Neural cell (in vitro differentiated cells): Measurements from ENCODE around the gene ACIN1. TPM values are rescaled to one million over a fixed set of nuclear protein-coding genes. Genes with fewer than 3 reads are reported as not detected.

ENCODE experiments used
- H2AFZ ChIP-seq: fragments of 200-600, 300-800 bp; sonication (generic), shearing (Covaris generic); 2 replicates; pipeline ENCODE4 v1.6.0; 2014; ENCODE audit warnings: low read depth, mild to moderate bottlenecking, antibody characterized with exemption, low read length, moderate library complexity
- H3F3A ChIP-seq: fragments of 200-600 bp; shearing (Covaris generic); 2 replicates; pipeline ENCODE4 v1.6.1; 2016; ENCODE audit warnings: mild to moderate bottlenecking, moderate library complexity, mixed read lengths, antibody characterized with exemption, low read length; ENCODE audit not compliant: insufficient read depth, poor library complexity, severe bottlenecking
- H3K27ac ChIP-seq: fragments of 200-600, 300-800 bp; sonication (generic), shearing (Covaris generic); 2 replicates; pipeline ENCODE4 v1.5.1; 2014; ENCODE audit warnings: mild to moderate bottlenecking, low read length, moderate library complexity
- H3K27me3 ChIP-seq: fragments of 300-800, 200-600 bp; sonication (generic), shearing (Covaris generic); 2 replicates; pipeline ENCODE4 v1.6.0; 2014; ENCODE audit warnings: mild to moderate bottlenecking, low read depth, low read length, moderate library complexity; ENCODE audit not compliant: insufficient read depth
- H3K36me3 ChIP-seq: fragments of 300-800, 200-600 bp; sonication (generic), shearing (Covaris generic); 2 replicates; pipeline ENCODE4 v1.5.1; 2014; ENCODE audit warnings: mild to moderate bottlenecking, antibody characterized with exemption, low read length, moderate library complexity; ENCODE audit not compliant: insufficient read depth
- H3K4me2 ChIP-seq: fragments of 300-800, 200-600 bp; sonication (generic), shearing (Covaris generic); 2 replicates; pipeline ENCODE4 v1.6.0; 2014; ENCODE audit warnings: mild to moderate bottlenecking, low read length
- H3K4me3 ChIP-seq: fragments of 300-800, 200-600 bp; sonication (generic), shearing (Covaris generic); 2 replicates; pipeline ENCODE4 v1.5.1; 2014; ENCODE audit warnings: mild to moderate bottlenecking, low read length, moderate library complexity
- H3K79me2 ChIP-seq: fragments of 200-600 bp; shearing (Covaris generic); replicated peaks from 2 replicates; pipeline ENCODE4 v1.6.0; 2014; ENCODE audit warnings: mild to moderate bottlenecking, low read length, moderate library complexity; ENCODE audit not compliant: insufficient read depth
- H3K9ac ChIP-seq: fragments of 300-800, 200-600 bp; sonication (generic), shearing (Covaris generic); 2 replicates; pipeline ENCODE4 v1.6.1; 2016; ENCODE audit warnings: mild to moderate bottlenecking, low read length, mixed read lengths
- H3K9me2 ChIP-seq: fragments of 200-600 bp; shearing (Covaris generic); 2 replicates; pipeline ENCODE4 v1.6.1; 2016; ENCODE audit warnings: mild to moderate bottlenecking, low read length, mixed read lengths; ENCODE audit not compliant: insufficient read depth
- H3K9me3 ChIP-seq: fragments of 200-600, 300-800 bp; sonication (generic), shearing (Covaris generic); 2 replicates; pipeline ENCODE4 v1.6.1; 2016; ENCODE audit warnings: mild to moderate bottlenecking, mixed run types, low read length, moderate library complexity, mixed read lengths
- H4K20me1 ChIP-seq: fragments of 200-600 bp; shearing (Covaris generic); 2 replicates; pipeline ENCODE4 v1.6.1; 2016; ENCODE audit warnings: mild to moderate bottlenecking, mixed run types; ENCODE audit not compliant: insufficient read depth
- EP300 ChIP-seq: fragments of 450-650 bp; conservative IDR thresholded peaks from 2 replicates; pipeline ENCODE4 v1.6.1; 2014; ENCODE audit warnings: antibody characterized with exemption, mild to moderate bottlenecking, moderate library complexity; ENCODE audit not compliant: poor library complexity, severe bottlenecking
- EZH2 ChIP-seq: fragments of 200-600, 300-800 bp; shearing (Covaris generic), sonication (generic); IDR thresholded peaks from 2 replicates; pipeline ENCODE4 v1.6.1; 2014; ENCODE audit warnings: antibody characterized with exemption, low read length, borderline replicate concordance, mild to moderate bottlenecking; ENCODE audit not compliant: insufficient read depth, poor library complexity, severe bottlenecking
- MXI1 ChIP-seq: fragments of 450-650 bp; conservative IDR thresholded peaks from 2 replicates; pipeline ENCODE4 v1.6.1; 2014; ENCODE audit warnings: antibody characterized with exemption, mild to moderate bottlenecking; ENCODE audit not compliant: poor library complexity, severe bottlenecking
- POLR2AphosphoS5 ChIP-seq: IDR thresholded peaks from 2 replicates; pipeline ENCODE4 v1.6.1; 2012
- RAD21 ChIP-seq: fragments of 450-650 bp; conservative IDR thresholded peaks from 2 replicates; pipeline ENCODE4 v1.6.1; 2014; ENCODE audit warnings: antibody characterized with exemption, mild to moderate bottlenecking, moderate library complexity
- SMC3 ChIP-seq: fragments of 450-650 bp; conservative IDR thresholded peaks from 2 replicates; pipeline ENCODE4 v1.6.1; 2014; ENCODE audit warnings: antibody characterized with exemption, mild to moderate bottlenecking, moderate library complexity; ENCODE audit not compliant: poor library complexity
- TAF1 ChIP-seq: IDR thresholded peaks from 2 replicates; pipeline ENCODE4 v1.6.1; 2012; ENCODE audit warnings: low read depth
- polyA plus RNA-seq: library from polyadenylated mRNA; depleted of rRNA; stranded (reverse); fragments of >200 nt; gene quantifications from 2 replicates; pipeline ENCODE4 v1.2.3, GENCODE V29; 2014
- TF ChIP-seq, protein P1 (sequence below): fragments of 450-650 bp; IDR thresholded peaks from 2 replicates; pipeline ENCODE4 v1.5.1; 2014; ENCODE audit warnings: antibody characterized with exemption, mild to moderate bottlenecking, moderate library complexity; ENCODE audit not compliant: poor library complexity, severe bottlenecking
- TF ChIP-seq, protein P2 (sequence below): IDR thresholded peaks from 2 replicates; pipeline ENCODE4 v1.6.1; 2012; ENCODE audit warnings: borderline replicate concordance

The ACIN1 gene
- polyA plus RNA-seq, 1 donor from 2014 or later = 143 TPM

GRCh38 chr14:23053426-23053825 is 41.5 kb downstream of the ACIN1 start:
- Histone ChIP-seq H2AFZ (no peak overlapping the region), H3K9me3 (no peaks in the 10 kb centered on the region), H3K27ac (no peak overlapping the region), H3K4me2 (no peak overlapping the region), H3K4me3 (no peak overlapping the region), H3K9me2 (no peaks in the 10 kb centered on the region), H3K79me2 (peaks cover 6% of the 10 kb centered on the region), H3F3A (no peaks in the 10 kb centered on the region), H3K9ac (no peak overlapping the region), H3K36me3 (no peaks in the 10 kb centered on the region), H4K20me1 (no peaks in the 10 kb centered on the region), H3K27me3 (no peaks in the 10 kb centered on the region)
- TF ChIP-seq RAD21 (no peak), EP300 (no peak), POLR2AphosphoS5 (no peak), SMC3 (no peak), TAF1 (no peak), MXI1 (no peak), EZH2 (no peak)
- TF ChIP-seq, protein P1, sequence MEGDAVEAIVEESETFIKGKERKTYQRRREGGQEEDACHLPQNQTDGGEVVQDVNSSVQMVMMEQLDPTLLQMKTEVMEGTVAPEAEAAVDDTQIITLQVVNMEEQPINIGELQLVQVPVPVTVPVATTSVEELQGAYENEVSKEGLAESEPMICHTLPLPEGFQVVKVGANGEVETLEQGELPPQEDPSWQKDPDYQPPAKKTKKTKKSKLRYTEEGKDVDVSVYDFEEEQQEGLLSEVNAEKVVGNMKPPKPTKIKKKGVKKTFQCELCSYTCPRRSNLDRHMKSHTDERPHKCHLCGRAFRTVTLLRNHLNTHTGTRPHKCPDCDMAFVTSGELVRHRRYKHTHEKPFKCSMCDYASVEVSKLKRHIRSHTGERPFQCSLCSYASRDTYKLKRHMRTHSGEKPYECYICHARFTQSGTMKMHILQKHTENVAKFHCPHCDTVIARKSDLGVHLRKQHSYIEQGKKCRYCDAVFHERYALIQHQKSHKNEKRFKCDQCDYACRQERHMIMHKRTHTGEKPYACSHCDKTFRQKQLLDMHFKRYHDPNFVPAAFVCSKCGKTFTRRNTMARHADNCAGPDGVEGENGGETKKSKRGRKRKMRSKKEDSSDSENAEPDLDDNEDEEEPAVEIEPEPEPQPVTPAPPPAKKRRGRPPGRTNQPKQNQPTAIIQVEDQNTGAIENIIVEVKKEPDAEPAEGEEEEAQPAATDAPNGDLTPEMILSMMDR = no peak
- TF ChIP-seq, protein P2, sequence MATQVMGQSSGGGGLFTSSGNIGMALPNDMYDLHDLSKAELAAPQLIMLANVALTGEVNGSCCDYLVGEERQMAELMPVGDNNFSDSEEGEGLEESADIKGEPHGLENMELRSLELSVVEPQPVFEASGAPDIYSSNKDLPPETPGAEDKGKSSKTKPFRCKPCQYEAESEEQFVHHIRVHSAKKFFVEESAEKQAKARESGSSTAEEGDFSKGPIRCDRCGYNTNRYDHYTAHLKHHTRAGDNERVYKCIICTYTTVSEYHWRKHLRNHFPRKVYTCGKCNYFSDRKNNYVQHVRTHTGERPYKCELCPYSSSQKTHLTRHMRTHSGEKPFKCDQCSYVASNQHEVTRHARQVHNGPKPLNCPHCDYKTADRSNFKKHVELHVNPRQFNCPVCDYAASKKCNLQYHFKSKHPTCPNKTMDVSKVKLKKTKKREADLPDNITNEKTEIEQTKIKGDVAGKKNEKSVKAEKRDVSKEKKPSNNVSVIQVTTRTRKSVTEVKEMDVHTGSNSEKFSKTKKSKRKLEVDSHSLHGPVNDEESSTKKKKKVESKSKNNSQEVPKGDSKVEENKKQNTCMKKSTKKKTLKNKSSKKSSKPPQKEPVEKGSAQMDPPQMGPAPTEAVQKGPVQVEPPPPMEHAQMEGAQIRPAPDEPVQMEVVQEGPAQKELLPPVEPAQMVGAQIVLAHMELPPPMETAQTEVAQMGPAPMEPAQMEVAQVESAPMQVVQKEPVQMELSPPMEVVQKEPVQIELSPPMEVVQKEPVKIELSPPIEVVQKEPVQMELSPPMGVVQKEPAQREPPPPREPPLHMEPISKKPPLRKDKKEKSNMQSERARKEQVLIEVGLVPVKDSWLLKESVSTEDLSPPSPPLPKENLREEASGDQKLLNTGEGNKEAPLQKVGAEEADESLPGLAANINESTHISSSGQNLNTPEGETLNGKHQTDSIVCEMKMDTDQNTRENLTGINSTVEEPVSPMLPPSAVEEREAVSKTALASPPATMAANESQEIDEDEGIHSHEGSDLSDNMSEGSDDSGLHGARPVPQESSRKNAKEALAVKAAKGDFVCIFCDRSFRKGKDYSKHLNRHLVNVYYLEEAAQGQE = no peak

GRCh38 chr14:23052671-23053070 is 42.3 kb downstream of the ACIN1 start:
- no peak overlapping the region for H3K27ac ChIP-seq

More at GRCh38 chr14:23052671-23053070, 42.3 kb downstream of the ACIN1 start:
- H3K36me3 ChIP-seq = no peaks in the 10 kb centered on the region
- no peak overlapping the region for H3K4me3 ChIP-seq
- H3K27me3 ChIP-seq = no peaks in the 10 kb centered on the region
- H4K20me1 ChIP-seq = no peaks in the 10 kb centered on the region
- H3K9me3 ChIP-seq = no peaks in the 10 kb centered on the region
- H3F3A ChIP-seq = no peaks in the 10 kb centered on the region
- no peaks in the 10 kb centered on the region for H3K9me2 ChIP-seq
- H3K9ac ChIP-seq = no peak overlapping the region
- no peak for TF ChIP-seq MXI1
- no peak for TF ChIP-seq TAF1
- TF ChIP-seq EZH2 = no peak
- no peak for TF ChIP-seq POLR2AphosphoS5
- no peak for TF ChIP-seq EP300
- TF ChIP-seq RAD21 = no peak
- TF ChIP-seq, protein P2 = no peak
- TF ChIP-seq SMC3 = no peak
- TF ChIP-seq, protein P1 = no peak
- peaks cover 6% of the 10 kb centered on the region for H3K79me2 ChIP-seq
- H3K4me2 ChIP-seq = no peak overlapping the region
- no peak overlapping the region for H2AFZ ChIP-seq
